ENCODE measurements around the gene MAB21L3.

GRCh38 chr1:116075990-116076389 is 35.2 kb upstream of the MAB21L3 start:
- TF ChIP-seq, protein P1, sequence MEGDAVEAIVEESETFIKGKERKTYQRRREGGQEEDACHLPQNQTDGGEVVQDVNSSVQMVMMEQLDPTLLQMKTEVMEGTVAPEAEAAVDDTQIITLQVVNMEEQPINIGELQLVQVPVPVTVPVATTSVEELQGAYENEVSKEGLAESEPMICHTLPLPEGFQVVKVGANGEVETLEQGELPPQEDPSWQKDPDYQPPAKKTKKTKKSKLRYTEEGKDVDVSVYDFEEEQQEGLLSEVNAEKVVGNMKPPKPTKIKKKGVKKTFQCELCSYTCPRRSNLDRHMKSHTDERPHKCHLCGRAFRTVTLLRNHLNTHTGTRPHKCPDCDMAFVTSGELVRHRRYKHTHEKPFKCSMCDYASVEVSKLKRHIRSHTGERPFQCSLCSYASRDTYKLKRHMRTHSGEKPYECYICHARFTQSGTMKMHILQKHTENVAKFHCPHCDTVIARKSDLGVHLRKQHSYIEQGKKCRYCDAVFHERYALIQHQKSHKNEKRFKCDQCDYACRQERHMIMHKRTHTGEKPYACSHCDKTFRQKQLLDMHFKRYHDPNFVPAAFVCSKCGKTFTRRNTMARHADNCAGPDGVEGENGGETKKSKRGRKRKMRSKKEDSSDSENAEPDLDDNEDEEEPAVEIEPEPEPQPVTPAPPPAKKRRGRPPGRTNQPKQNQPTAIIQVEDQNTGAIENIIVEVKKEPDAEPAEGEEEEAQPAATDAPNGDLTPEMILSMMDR (IDR thresholded peaks at IDR 0.05; ENCODE audit: low read length), result no peak
- no peak for TF ChIP-seq EZH2 (IDR thresholded peaks at IDR 0.05; ENCODE audit: borderline replicate concordance, low read length)

All from OCI-LY1 (cell line).